GM12878 (cell line): Measurements from ENCODE around the gene DHCR24. TPM values are rescaled to one million over a fixed set of nuclear protein-coding genes. Genes with fewer than 3 reads are reported as not detected.

Experiments used
- ATAC-seq: fragments of 200-7000 bp; cut with Tn5 transposase; 3 replicates; pipeline ENCODE4 v1.9.1; 2020; ENCODE audit warnings: mild to moderate bottlenecking, moderate library complexity
- BruUV-seq: library from RNA; stranded (reverse); fragments of 400-500 nt; replicated peaks from 2 replicates; lab custom pipeline; 2021; lab: Mats Ljungman, UMichigan
- CTCF ChIA-PET: fragments of 300-600 bp; sonication (Branson Sonifier 250); formaldehyde crosslinking; extraction: SDS; loops from one replicate; lab custom pipeline; 2021; ENCODE audit warnings: inconsistent platforms; lab: Yijun Ruan, JAX
- POLR2A ChIA-PET: fragments of 350-600 bp; formaldehyde crosslinking; extraction: SDS; loops from one replicate; lab custom pipeline; 2021; ENCODE audit warnings: inconsistent platforms; lab: Charles Lee
- RAD21 ChIA-PET: fragments of 300-600 bp; sonication (Branson Sonifier 250); formaldehyde crosslinking; loops from one replicate; lab custom pipeline; 2023; ENCODE audit warnings: antibody characterized with exemption; ENCODE audit not compliant: unreplicated experiment; lab: Charles Lee
- SMC1A ChIA-PET: fragments of 300-600 bp; sonication (Branson Sonifier 250); formaldehyde crosslinking; loops from one replicate; lab custom pipeline; 2023; ENCODE audit not compliant: unreplicated experiment, uncharacterized antibody; lab: Charles Lee
- DNase-seq: peaks from one replicate; pipeline ENCODE4 v3.0.0-alpha.2; 2011; ENCODE audit warnings: low read depth, low spot score
- FAIRE-seq: peaks from 3 replicates; lab custom pipeline; 2011; peaks lifted over from hg19 to GRCh38; lab: Jason Lieb, UNC
- H2AFZ ChIP-seq: 2 replicates; pipeline ENCODE4 v1.6.0; 2011; ENCODE audit warnings: low read depth, low read length, control low read depth; ENCODE audit not compliant: control insufficient read depth
- H3K27ac ChIP-seq: 2 replicates; pipeline ENCODE4 v1.5.1; 2011; ENCODE audit warnings: control low read depth; ENCODE audit not compliant: control insufficient read depth, insufficient read depth
- H3K27me3 ChIP-seq, 2 experiments: replicated peaks in 1 of 2; 2 replicates each; pipeline versions ENCODE4 v1.6.0 to v1.6.1; 2011; ENCODE audit warnings: low read length in 1 of 2; ENCODE audit not compliant: control insufficient read depth in 2 of 2, insufficient read depth in 2 of 2
- H3K36me3 ChIP-seq, 2 experiments: 2 replicates each; pipeline ENCODE4 v1.5.1; 2011; ENCODE audit warnings: low read length in 1 of 2; ENCODE audit not compliant: control insufficient read depth in 2 of 2, insufficient read depth in 2 of 2
- H3K4me1 ChIP-seq: 2 replicates; pipeline ENCODE4 v1.6.1; 2011; ENCODE audit warnings: mild to moderate bottlenecking, low read length, moderate library complexity, mixed read lengths; ENCODE audit not compliant: control insufficient read depth, insufficient read depth
- H3K4me2 ChIP-seq: 2 replicates; pipeline ENCODE4 v1.6.0; 2011; ENCODE audit warnings: control low read depth; ENCODE audit not compliant: control insufficient read depth, insufficient read depth
- H3K4me3 ChIP-seq: fragments of 200-600 bp; sonication (generic); 2 replicates; pipeline ENCODE4 v1.5.1; 2016
- H3K79me2 ChIP-seq: 2 replicates; pipeline ENCODE4 v1.6.0; 2011; ENCODE audit warnings: low read length; ENCODE audit not compliant: control insufficient read depth, insufficient read depth
- H3K9ac ChIP-seq: 2 replicates; pipeline ENCODE4 v1.8.0; 2011; ENCODE audit warnings: low read length, control low read depth, mixed read lengths; ENCODE audit not compliant: control insufficient read depth, insufficient read depth
- H3K9me3 ChIP-seq: replicated peaks from 3 replicates; pipeline ENCODE4 v1.5.1; 2011; ENCODE audit warnings: mild to moderate bottlenecking, low read length; ENCODE audit not compliant: control insufficient read depth, insufficient read depth
- H4K20me1 ChIP-seq: 2 replicates; pipeline ENCODE4 v1.6.0; 2011; ENCODE audit not compliant: control insufficient read depth, insufficient read depth
- ASH2L ChIP-seq: fragments of 300-600, 200-600 bp; sonication (generic); IDR thresholded peaks from 2 replicates; pipeline ENCODE4 v1.6.1; 2017; ENCODE audit warnings: low read depth, mild to moderate bottlenecking, borderline replicate concordance
- CBFB ChIP-seq: IDR thresholded peaks from 2 replicates; pipeline ENCODE4 v1.6.1; 2016; ENCODE audit warnings: antibody characterized with exemption, low read depth
- CUX1 ChIP-seq: IDR thresholded peaks from 2 replicates; pipeline ENCODE4 v1.6.1; 2012; ENCODE audit warnings: improper control_type of control experiment, low read depth, low read length; ENCODE audit not compliant: insufficient replicate concordance
- FOS ChIP-seq: IDR thresholded peaks from 3 replicates; pipeline ENCODE4 v1.6.1; 2011; ENCODE audit warnings: borderline replicate concordance; ENCODE audit not compliant: insufficient read length; ENCODE audit errors: extremely low read depth
- FOXK2 ChIP-seq: fragments of 450-650 bp; IDR thresholded peaks from 2 replicates; pipeline ENCODE4 v1.6.1; 2017; ENCODE audit warnings: mild to moderate bottlenecking, moderate library complexity
- HDGF ChIP-seq: fragments of 450-650 bp; IDR thresholded peaks from 2 replicates; pipeline ENCODE4 v1.6.1; 2016; ENCODE audit warnings: antibody characterized with exemption
- PAX8 ChIP-seq: fragments of 450-650 bp; IDR thresholded peaks from 2 replicates; pipeline ENCODE4 v1.6.1; 2017; ENCODE audit warnings: mild to moderate bottlenecking, moderate library complexity
- PBX3 ChIP-seq: IDR thresholded peaks from 2 replicates; pipeline ENCODE4 v1.6.1; 2011; ENCODE audit warnings: mild to moderate bottlenecking, low read depth, low read length, moderate library complexity; ENCODE audit not compliant: insufficient replicate concordance
- RCOR1 ChIP-seq: conservative IDR thresholded peaks from 2 replicates; pipeline ENCODE4 v1.6.1; 2012; ENCODE audit warnings: low read depth, low read length, improper control_type of control experiment
- ZBTB40 ChIP-seq: fragments of 450-650 bp; IDR thresholded peaks from 2 replicates; pipeline ENCODE4 v1.6.1; 2016; ENCODE audit warnings: mild to moderate bottlenecking, moderate library complexity, borderline replicate concordance
- WGBS: methylation state at CpG from one replicate; pipeline ENCODE4 v1.1.6; 2016; ENCODE audit warnings: low lambda C conversion rate; ENCODE audit not compliant: insufficient replicate concordance, insufficient coverage; ENCODE audit errors: missing lambda C conversion rate; 5-methylcytosine and 5-hydroxymethylcytosine counted together
- in situ Hi-C: fragments of 300-500 bp; cut with MboI; formaldehyde crosslinking; loops from 9 replicates; pipeline ENCODE4 v1.14.3; 2018; ENCODE audit warnings: mixed read lengths
- intact Hi-C: fragments of 100-400 bp; cut with micrococcal nuclease; formaldehyde crosslinking; loops from one replicate; pipeline ENCODE4 v1.14.2; 2022; ENCODE audit not compliant: unreplicated experiment
- polyA plus RNA-seq, 11 experiments: library from polyadenylated mRNA; depleted of rRNA in 4 of 11; unstranded in 6 of 11; stranded (reverse) in 5 of 11; fragments of >200 nt; fragmentation: Nextera tagmentation in 4 of 11; fragmentation: Illumina TruSeq in 1 of 11; extraction: Ambion mirVana in 4 of 11; extraction: Trizol in 1 of 11; gene quantifications; 1 replicate in 1 of 11; 2 replicates in 10 of 11; pipeline versions ENCODE4 v1.2.1 to v1.2.3, GENCODE V29; 2011 to 2016; ENCODE audit warnings: inconsistent platforms in 2 of 11, missing spikeins in 2 of 11, low read depth in 1 of 11
- total RNA-seq, 4 experiments: library from RNA; depleted of rRNA in 3 of 4; stranded (reverse); fragments of >200 nt in 3 of 4; fragmentation: Illumina TruSeq in 1 of 4; extraction: Trizol in 1 of 4; gene quantifications; 2 replicates each; pipeline versions ENCODE4 v1.2.1 to v1.2.3, GENCODE V29; 2013 to 2021

Gene DHCR24
- total and polyA plus RNA-seq, 10 of the 15 experiments (the other 5 are each of a cell fraction or from before 2014, with no cell fraction given): 23.3 to 169 (median 120) TPM

- TF ChIP-seq ASH2L: no peak
- no peak for TF ChIP-seq CBFB
- TF ChIP-seq FOS: no peak
- TF ChIP-seq, all 136 proteins: peak for 0
These were observed 75.0 kb downstream of the DHCR24 start (continued) for GRCh38 chr1:54811739-54812655.

DNA sequence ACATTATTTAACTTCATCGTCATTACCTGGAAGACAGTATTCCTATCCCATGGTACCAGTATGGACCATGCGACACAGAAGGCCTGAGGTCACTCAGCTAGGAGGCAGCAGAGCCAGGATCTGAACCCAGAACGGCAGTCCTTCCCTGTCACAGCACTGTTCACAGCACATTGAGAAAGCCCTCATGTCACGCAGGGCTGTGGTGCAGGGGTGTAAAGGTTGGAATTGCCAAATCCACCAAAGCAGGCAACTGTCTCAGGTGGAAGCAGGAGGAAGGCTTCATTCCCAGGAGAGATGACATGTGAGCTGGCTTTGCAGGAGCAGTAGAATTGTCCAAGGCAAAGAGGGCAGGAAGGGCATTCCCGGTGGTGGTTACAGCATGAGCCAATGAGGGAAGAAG lies 75.9 kb downstream of the DHCR24 start:
- DNase-seq: no peak
- ATAC-seq: no peak
- H3K79me2 ChIP-seq: no peaks in the 10 kb centered on the region
- no TSS peak for BruUV-seq
- no peak for FAIRE-seq
- ChIA-PET SMC1A (no interaction called here), POLR2A (no interaction called here), RAD21 (no interaction called here), CTCF (interaction anchor here (2.4 to 7.6 kb wide), 4 partner anchors 10 to 950 kb away, joined by 9 to 44 read pairs (median 11); partner anchors contain the start of gene TTC22)
- no peaks in the 10 kb centered on the region for H3K36me3 ChIP-seq
- no peaks in the 10 kb centered on the region for H3K9me3 ChIP-seq
- no peak overlapping the region for H2AFZ ChIP-seq
- H3K4me2 ChIP-seq: no peak overlapping the region
- H4K20me1 ChIP-seq: no peaks in the 10 kb centered on the region
- no peak overlapping the region for H3K4me3 ChIP-seq
- WGBS: 61% methylated on average over 5 of the region's 5 CpGs
- no peak overlapping the region for H3K27ac ChIP-seq
- intact Hi-C loops: loop anchor here (5.0 kb wide), 4 partner anchors 309 to 629 kb away; partner anchors contain the start of gene SSBP3
- no peaks in the 10 kb centered on the region for H3K27me3 ChIP-seq
- H3K9ac ChIP-seq: no peak overlapping the region
- in situ Hi-C loops: loop anchor here (5.0 kb wide), 1 partner anchor 144 kb away; no protein-coding TSS in a partner anchor
- H3K4me1 ChIP-seq: peaks cover 13% of the 10 kb centered on the region
- TF ChIP-seq RCOR1 (no peak), FOXK2 (no peak), HDGF (no peak), PAX8 (no peak), ZBTB40 (no peak), CUX1 (no peak), PBX3 (no peak), ASH2L (no peak)
